ENCODE data around the gene CEP57.
"Not testable (repeated sequence)": the region's sequence is repeated elsewhere in the genome, so short reads cannot be mapped to it uniquely, and the experiment has no call there.

Gene CEP57

DNA sequence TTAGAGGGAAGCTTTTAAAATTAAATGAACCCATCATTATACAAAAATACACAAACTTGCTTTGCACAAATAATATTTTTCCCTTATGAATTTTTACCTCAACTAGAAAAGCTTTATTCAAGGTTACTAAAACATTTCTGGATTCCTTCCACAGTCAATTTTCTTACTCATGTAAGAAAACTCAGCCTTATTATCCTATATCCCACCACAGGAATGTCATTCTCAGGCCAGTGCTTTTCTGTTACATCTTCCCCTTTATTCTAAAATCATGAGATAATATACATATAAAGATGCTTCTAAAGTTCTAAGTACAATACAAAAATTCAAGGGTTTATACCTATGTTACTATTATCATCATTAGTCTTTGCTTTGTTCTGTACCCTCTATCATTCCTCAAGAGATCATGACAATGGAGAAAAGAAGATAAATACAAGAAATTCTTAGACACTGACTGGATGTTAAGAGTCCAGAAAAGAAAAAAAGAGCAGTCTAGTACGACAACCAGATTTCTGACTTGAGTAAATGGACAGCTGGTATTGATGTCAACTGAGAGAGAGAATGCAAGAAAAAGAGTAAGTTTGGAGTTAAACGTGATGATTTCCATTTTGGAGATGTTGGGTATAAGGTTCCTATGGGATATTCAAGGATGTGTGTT lies 73.3 kb downstream of the CEP57 start:
- no peak for DNase-seq

DNA sequence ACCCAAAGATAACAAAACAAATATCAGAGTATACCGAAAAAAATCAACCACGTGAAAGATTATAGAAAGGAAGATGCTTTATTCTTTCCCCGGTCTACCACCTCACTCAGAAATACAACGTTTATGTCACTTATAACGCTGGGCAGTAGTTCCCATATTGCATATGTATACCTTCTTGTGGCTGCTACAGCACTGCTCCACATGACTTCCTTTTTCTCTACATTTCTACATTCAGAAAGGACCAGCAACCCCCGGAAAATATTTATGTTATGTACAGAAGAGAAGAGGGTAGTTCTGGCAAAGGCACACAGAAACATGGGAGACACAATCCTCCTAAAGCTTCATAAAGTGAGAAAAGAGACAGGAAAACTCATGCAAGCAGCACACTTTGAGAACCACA lies 76.8 kb downstream of the CEP57 start:
- no peak for DNase-seq

DNA sequence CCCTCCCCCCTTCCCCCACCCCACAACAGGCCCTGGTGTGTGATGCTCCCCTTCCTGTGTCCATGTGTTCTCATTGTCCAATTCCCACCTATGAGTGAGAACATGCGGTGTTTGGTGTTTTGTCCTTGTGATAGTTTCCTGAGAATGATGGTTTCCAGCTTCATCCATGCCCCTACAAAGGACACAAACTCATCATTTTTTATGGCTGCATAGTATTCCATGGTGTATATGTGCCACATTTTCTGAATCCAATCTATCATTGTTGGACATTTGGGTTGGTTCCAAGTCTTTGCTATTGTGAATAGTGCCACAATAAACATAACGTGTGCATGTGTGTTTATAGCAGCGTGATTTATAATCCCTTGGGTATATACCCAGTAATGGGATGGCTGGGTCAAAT lies 80.6 kb downstream of the CEP57 start:
- DNase-seq: not testable (repeated sequence)

- DNase-seq: no peak
Measured at GRCh38 chr11:95877291-95877690, 87.0 kb downstream of the CEP57 start.

Measured in C1 segment of cervical spinal cord (tissue), 14 donors.